ENCODE measurements around the gene DDX4. TPM values are rescaled to one million over a fixed set of nuclear protein-coding genes. Genes with fewer than 3 reads are reported as not detected.
"Not testable (repeated sequence)": the region's sequence is repeated elsewhere in the genome, so short reads cannot be mapped to it uniquely, and the experiment has no call there.

The DDX4 gene
- polyA plus RNA-seq, 1 donor = 0.06 TPM

GRCh38 chr5:55724281-55724680, 13.6 kb upstream of the DDX4 start:
- no peak for DNase-seq (ENCODE audit: low read depth)

GRCh38 chr5:55731848-55732247, 6.0 kb upstream of the DDX4 start:
- DNase-seq (ENCODE audit: low read depth) = no peak

- DNase-seq (ENCODE audit: low read depth) = no peak
Observed at GRCh38 chr5:55732585-55732984, 5.3 kb upstream of the DDX4 start.

GRCh38 chr5:55734658-55735057, 3.2 kb upstream of the DDX4 start:
- DNase-seq (ENCODE audit: low read depth) = no peak

- no peak for DNase-seq (ENCODE audit: low read depth)
Observed at GRCh38 chr5:55742778-55743177, 4.9 kb downstream of the DDX4 start.

GRCh38 chr5:55747778-55748318, 10.0 kb downstream of the DDX4 start:
- DNase-seq (ENCODE audit: low read depth) = no peak

- DNase-seq (ENCODE audit: low read depth) = no peak
Observed at GRCh38 chr5:55749387-55749786, 11.5 kb downstream of the DDX4 start.

GRCh38 chr5:55750063-55750462, 12.2 kb downstream of the DDX4 start:
- DNase-seq (ENCODE audit: low read depth) = no peak

GRCh38 chr5:55750499-55750898, 12.6 kb downstream of the DDX4 start:
- no peak for DNase-seq (ENCODE audit: low read depth)

GRCh38 chr5:55758231-55758630, 20.4 kb downstream of the DDX4 start:
- DNase-seq (ENCODE audit: low read depth) = no peak

- DNase-seq (ENCODE audit: low read depth) = no peak
Observed at GRCh38 chr5:55758714-55759113, 20.9 kb downstream of the DDX4 start.

- not testable (repeated sequence) for DNase-seq (ENCODE audit: low read depth)
Observed at GRCh38 chr5:55761721-55762120, 23.9 kb downstream of the DDX4 start.

GRCh38 chr5:55763746-55764420, 26.0 kb downstream of the DDX4 start:
- no peak for DNase-seq (ENCODE audit: low read depth)

- no peak for DNase-seq (ENCODE audit: low read depth)
Observed at GRCh38 chr5:55768279-55768678, 30.4 kb downstream of the DDX4 start.

- DNase-seq (ENCODE audit: low read depth) = no peak
Observed at GRCh38 chr5:55771175-55771655, 33.4 kb downstream of the DDX4 start.

GRCh38 chr5:55773057-55773456, 35.2 kb downstream of the DDX4 start:
- no peak for DNase-seq (ENCODE audit: low read depth)

- DNase-seq (ENCODE audit: low read depth) = no peak
Observed at GRCh38 chr5:55777332-55777731, 39.5 kb downstream of the DDX4 start.

GRCh38 chr5:55800924-55801323, 63.1 kb downstream of the DDX4 start:
- no peak for DNase-seq (ENCODE audit: low read depth)

GRCh38 chr5:55808814-55809213, 71.0 kb downstream of the DDX4 start:
- not testable (repeated sequence) for DNase-seq (ENCODE audit: low read depth)

GRCh38 chr5:55815939-55816338, 78.1 kb downstream of the DDX4 start:
- DNase-seq (ENCODE audit: low read depth) = not testable (repeated sequence)

GRCh38 chr5:55816342-55816741, 78.5 kb downstream of the DDX4 start:
- no peak for DNase-seq (ENCODE audit: low read depth)

GRCh38 chr5:55817030-55817429, 79.2 kb downstream of the DDX4 start:
- no peak for DNase-seq (ENCODE audit: low read depth)

- DNase-seq (ENCODE audit: low read depth) = no peak
Observed at GRCh38 chr5:55820488-55820887, 82.6 kb downstream of the DDX4 start.

All from forelimb muscle (tissue), 1 donor.